Tracheal epithelial cell (primary cell): Measurements from ENCODE around the gene APBB1IP. TPM values are rescaled to one million over a fixed set of nuclear protein-coding genes. Genes with fewer than 3 reads are reported as not detected.

Experiments
- total RNA-seq: library from RNA; depleted of rRNA; stranded (reverse); fragments of >200 nt; gene quantifications from 2 replicates; pipeline ENCODE4 v1.2.1, GENCODE V29; 2014

The APBB1IP gene
- total RNA-seq, result 1.4 TPM in 1 of 2 replicates, not detected in the other

DNA sequence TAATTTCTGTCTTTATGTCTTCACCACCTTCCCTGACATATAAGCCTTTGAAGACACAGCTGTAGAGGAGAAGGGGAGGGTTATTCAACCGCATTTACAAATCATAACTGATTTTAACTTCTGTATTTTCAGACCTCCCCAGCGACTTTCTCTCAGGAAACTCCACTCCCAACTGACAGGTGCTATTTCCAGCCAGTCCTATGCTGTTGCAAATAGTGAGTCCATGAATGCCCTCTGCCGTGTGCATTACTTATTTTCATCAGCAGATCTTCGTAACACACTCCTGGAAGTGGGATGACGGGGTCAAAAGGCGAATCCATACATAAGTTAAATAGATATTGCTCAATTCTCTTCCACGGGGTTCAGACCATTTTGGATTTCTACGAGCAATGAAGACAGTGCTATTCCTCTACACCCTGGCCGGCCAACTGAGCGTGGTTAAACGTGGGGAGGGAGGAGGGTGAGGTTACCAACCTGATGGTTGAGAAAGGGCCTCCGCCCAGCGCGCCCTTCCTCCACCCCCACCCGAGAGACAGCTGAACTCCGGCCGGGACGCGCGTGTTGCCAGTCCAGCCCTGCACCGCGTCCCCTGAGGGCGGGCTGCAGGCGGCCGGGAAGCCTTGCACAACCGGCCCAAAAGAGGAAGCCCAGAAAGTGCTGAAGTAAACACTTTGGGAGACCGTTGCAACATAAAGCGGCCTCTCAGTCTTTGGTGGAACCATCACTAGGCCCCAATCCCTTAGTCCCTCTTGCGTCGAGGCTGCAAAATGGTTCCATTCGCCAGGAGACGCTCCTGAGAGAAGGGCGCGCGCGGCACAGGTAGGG, at the start of gene APBB1IP:
APBB1IP (plus strand) TSS at position 705 of the 825 bp plus-strand sequence. CDS start 53,986 bp downstream, outside the sequence.

Other genes starting within 250 kb of the APBB1IP start
- not detected in 2 replicates for gene GAD2, start 221.6 kb upstream of the APBB1IP start, total RNA-seq